Activated naive CD8-positive, alpha-beta T cell treated with anti-CD3 and anti-CD28 coated beads for 36 hours (primary cell): ENCODE data around the gene RNU6-9. TPM values are rescaled to one million over a fixed set of nuclear protein-coding genes. Genes with fewer than 3 reads are reported as not detected.
A peak's percentile ranks its signal among the peaks of the same experiment; 100 is the strongest.
"Not testable (repeated sequence)": the region's sequence is repeated elsewhere in the genome, so short reads cannot be mapped to it uniquely, and the experiment has no call there.

Experiments
- DNase-seq: peaks from one replicate; pipeline ENCODE4 v3.0.0; 2021
- H3K27ac Mint-ChIP-seq: one replicate; pipeline ENCODE4 v1.8.0; 2022; ENCODE audit warnings: mild to moderate bottlenecking, moderate library complexity, mixed read lengths
- H3K27me3 Mint-ChIP-seq: one replicate; pipeline ENCODE4 v1.8.0; 2022; ENCODE audit warnings: mild to moderate bottlenecking, mixed read lengths
- H3K36me3 Mint-ChIP-seq: one replicate; pipeline ENCODE4 v1.8.0; 2021; ENCODE audit warnings: mild to moderate bottlenecking, mixed read lengths
- H3K4me1 Mint-ChIP-seq: one replicate; pipeline ENCODE4 v1.8.0; 2021; ENCODE audit warnings: mixed read lengths
- H3K4me3 Mint-ChIP-seq: one replicate; pipeline ENCODE4 v1.8.0; 2022; ENCODE audit warnings: mild to moderate bottlenecking, moderate library complexity, mixed read lengths
- H3K9me3 Mint-ChIP-seq: one replicate; pipeline ENCODE4 v1.8.0; 2022; ENCODE audit warnings: mixed read lengths
- total RNA-seq, 2 experiments: library from RNA; stranded (reverse); gene quantifications; one replicate each; pipeline ENCODE4 v1.2.3, GENCODE V29; 2021

Gene RNU6-9
- total RNA-seq, 2 experiments from 2014 or later, result not detected

DNA sequence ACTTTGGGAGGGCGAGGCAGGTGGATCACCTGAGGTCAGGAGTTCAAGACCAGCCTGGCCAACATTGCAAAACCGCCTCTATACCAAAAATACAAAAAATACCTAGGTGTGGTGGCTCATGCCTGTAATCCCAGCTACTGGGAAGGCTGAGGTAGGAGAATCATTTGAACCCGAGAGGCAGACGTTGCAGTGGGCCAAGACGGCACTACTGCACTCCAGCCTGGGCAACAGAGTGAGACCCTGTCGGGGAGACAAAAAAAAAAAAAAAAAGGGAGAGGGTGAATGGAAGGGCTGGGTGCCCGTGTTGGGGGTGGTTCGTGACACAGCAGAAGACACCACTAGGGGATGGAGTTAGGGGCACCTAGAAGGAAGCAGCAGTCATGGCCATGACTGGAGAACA, 23.0 kb upstream of the RNU6-9 start:
- no peak overlapping the region for H3K27ac Mint-ChIP-seq
- no peaks in the 10 kb centered on the region for H3K9me3 Mint-ChIP-seq
- H3K4me1 Mint-ChIP-seq, result peaks cover 9% of the 10 kb centered on the region
- peaks cover 3% of the 10 kb centered on the region for H3K36me3 Mint-ChIP-seq
- H3K27me3 Mint-ChIP-seq, result no peaks in the 10 kb centered on the region
- peak overlapping the region; percentile 18 for H3K4me3 Mint-ChIP-seq
- DNase-seq, result no peak

DNA sequence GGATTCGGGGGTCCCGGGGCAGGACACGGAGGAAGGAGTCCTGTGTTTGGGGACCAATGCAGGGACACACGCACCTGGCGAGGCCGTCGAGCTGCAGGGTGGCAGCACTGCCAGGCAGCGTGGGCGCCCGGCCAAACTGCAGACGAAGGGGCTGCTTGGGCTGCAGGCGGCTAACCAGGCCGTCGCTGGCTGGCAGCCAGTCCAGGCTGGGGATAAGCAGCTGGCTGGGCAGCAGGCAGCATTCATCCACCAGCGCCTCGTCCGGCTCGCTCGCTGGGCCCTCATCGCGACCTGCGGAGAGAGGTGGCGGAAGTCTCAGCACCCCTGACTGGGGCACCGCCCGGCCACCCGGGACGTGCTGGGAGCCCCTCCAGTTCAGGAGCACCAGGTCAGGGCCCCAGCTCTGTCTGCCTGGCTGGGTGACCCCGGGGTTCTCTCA, 22.3 kb upstream of the RNU6-9 start:
- no peak for DNase-seq
- no peak overlapping the region for H3K27ac Mint-ChIP-seq
- H3K4me3 Mint-ChIP-seq, result no peak overlapping the region
- peaks cover 3% of the 10 kb centered on the region for H3K36me3 Mint-ChIP-seq
- H3K4me1 Mint-ChIP-seq, result peaks cover 9% of the 10 kb centered on the region
- H3K27me3 Mint-ChIP-seq, result no peaks in the 10 kb centered on the region
- no peaks in the 10 kb centered on the region for H3K9me3 Mint-ChIP-seq

DNA sequence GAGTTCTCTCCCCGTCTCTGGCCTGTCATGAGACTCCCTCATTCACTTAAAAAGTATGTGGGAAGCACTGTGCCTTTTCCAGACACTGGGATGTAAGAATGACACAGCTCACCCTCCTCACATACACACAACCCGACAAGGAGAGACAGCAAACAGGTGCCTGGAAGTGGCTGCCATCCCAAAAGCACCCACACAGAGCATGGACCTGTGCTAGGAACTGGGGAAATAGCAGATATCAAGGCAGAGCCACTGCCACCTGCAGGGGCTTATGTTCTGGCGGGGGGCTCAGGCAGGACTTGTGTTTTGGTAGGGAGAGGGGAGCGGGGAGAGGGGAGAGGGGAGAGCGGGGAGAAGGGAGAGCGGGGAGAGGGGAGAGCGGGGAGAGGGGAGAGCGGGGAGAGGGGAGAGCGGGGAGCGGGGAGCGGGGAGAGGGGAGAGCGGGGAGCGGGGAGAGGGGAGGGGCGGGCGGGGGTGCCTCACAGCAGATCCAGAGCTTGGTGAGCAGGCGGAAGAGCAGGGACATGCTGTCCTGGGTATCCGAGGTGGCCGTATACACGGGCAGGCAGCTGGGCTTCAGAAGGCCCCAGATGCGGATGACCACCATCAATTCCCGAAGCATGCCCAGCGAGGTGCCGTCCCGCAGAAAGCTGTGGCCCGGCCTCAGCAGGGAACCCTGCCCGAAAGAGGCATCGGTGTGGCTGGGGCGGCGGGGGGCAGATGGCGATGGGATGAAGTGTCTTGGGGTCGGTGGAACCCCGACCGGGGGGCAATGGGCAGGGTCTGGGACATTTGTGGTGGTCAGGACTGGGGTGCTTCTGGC, 21.6 kb upstream of the RNU6-9 start:
- H3K27ac Mint-ChIP-seq, result no peak overlapping the region
- no peak for DNase-seq
- H3K27me3 Mint-ChIP-seq, result no peaks in the 10 kb centered on the region
- no peaks in the 10 kb centered on the region for H3K9me3 Mint-ChIP-seq
- H3K4me3 Mint-ChIP-seq, result peak overlapping the region; percentile 29
- H3K4me1 Mint-ChIP-seq, result peaks cover 9% of the 10 kb centered on the region
- peaks cover 3% of the 10 kb centered on the region for H3K36me3 Mint-ChIP-seq

DNA sequence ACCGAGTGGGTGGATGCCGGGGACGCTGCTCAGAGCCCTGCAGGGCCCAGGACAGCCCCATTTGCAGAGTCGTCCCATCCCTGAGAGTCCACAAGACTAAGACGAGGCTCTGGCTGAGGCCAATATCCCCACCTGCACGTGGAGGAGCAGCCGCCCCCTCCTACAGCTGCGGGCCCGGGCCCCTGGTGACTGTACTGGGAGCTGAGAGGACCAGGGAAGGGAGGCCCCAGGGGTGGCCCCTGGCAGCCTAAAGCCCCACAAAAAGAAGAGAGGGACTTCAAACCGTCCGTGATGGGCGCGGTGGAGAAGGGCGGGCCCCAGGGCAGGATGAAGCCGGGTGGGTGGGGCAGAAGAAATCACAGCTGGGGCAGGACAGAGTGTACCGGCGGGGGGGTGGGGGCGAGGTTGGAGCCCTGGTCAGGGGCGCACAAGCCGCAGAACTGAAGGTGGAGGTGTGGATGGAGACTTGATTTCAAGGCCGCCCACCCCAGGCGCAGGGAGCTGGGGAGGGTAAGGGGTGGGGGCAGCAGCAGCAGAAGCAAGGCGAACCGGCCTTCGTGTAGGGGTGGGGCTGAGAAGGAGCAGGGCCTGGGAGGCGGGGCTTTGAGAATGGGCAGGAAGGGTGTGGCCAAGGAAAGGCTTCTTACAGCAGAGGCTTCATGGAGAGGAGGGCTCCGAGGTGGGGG, 20.9 kb upstream of the RNU6-9 start:
- H3K4me3 Mint-ChIP-seq, result peak overlapping the region; percentile 45
- peaks cover 3% of the 10 kb centered on the region for H3K36me3 Mint-ChIP-seq
- H3K4me1 Mint-ChIP-seq, result peaks cover 9% of the 10 kb centered on the region
- peak; percentile 86 for DNase-seq
- H3K9me3 Mint-ChIP-seq, result no peaks in the 10 kb centered on the region
- peak overlapping the region; percentile 48 for H3K27ac Mint-ChIP-seq
- no peaks in the 10 kb centered on the region for H3K27me3 Mint-ChIP-seq

DNA sequence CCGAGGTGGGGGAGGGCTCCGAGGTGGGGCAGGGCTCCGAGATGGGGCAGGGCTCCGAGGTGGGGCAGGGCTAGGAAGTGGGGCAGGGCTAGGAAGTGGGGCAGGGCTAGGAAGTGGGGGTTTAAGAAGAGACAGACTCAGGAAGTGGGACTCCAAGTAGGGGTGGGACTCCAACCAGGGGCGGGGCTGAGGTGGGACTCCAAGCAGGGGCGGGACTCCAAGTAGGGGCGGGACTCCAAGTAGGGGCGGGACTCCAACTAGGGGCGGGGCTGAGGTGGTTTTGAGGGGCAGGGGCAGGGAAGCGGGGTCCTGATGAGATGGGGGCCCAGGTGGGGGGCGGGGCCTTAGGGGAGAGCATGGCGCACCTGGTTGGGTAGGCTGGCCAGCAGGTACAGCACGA, 20.2 kb upstream of the RNU6-9 start:
- H3K4me1 Mint-ChIP-seq, result peaks cover 9% of the 10 kb centered on the region
- H3K36me3 Mint-ChIP-seq, result peaks cover 3% of the 10 kb centered on the region
- no peak overlapping the region for H3K27ac Mint-ChIP-seq
- no peak overlapping the region for H3K4me3 Mint-ChIP-seq
- DNase-seq, result peak; percentile 60
- no peaks in the 10 kb centered on the region for H3K9me3 Mint-ChIP-seq
- H3K27me3 Mint-ChIP-seq, result no peaks in the 10 kb centered on the region

DNA sequence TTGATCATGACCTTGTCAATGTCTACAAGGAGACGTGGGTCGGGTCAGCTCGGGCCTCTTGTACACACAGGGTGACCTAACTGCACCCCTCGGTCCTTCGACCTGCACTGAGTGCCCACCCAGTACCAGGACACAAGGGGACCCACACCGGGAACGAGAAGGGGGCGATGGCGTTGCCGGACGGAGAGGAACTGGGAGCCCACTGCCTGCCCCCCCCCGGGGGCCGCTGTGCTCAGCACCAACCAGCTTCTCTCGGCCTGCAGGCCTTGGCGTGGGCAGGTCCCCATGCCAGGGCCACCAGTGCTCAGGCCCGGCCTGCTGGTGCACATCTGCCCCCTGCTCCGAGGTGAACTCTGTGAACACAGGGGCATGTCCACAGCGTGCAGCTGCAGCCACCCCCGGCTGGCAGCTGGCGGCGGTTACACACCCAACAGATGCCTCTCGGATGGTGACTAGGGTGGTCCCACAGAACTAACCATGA, 19.7 kb upstream of the RNU6-9 start:
- no peaks in the 10 kb centered on the region for H3K9me3 Mint-ChIP-seq
- peaks cover 9% of the 10 kb centered on the region for H3K4me1 Mint-ChIP-seq
- H3K36me3 Mint-ChIP-seq, result peaks cover 3% of the 10 kb centered on the region
- no peak overlapping the region for H3K4me3 Mint-ChIP-seq
- no peak for DNase-seq
- H3K27me3 Mint-ChIP-seq, result no peaks in the 10 kb centered on the region
- H3K27ac Mint-ChIP-seq, result no peak overlapping the region

DNA sequence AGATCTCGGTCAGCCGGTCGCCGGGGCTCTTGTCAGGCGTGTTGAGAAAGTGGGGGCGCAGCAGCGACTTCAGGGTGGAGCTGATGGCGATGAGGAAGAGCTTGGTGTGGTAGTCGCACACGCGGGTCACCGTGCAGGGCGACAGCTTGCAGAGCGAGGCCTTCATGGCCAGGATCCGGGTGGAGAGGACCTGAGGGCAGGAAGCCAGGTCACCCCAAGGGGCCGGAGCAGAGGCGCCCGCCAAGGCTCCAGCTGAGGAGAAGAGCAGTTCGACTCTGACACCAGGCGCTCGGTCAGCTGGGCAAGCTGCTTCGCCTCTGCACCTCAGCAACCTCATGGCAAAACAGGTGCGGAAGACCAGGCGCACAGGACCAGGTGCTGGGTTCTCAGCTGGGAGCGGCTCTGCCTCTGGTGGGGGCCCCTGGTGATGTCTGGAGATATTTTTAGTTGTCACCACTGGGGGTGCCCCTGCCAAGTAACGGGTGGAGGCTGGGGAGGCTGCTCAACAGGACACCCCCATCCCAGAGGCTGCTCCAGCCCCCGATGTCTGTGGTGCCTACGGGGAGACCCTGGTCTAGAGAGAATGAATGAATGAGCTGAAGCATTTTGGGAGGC, 17.9 kb upstream of the RNU6-9 start:
- H3K27ac Mint-ChIP-seq, result no peak overlapping the region
- peaks cover under 1% of the 10 kb centered on the region for H3K36me3 Mint-ChIP-seq
- no peaks in the 10 kb centered on the region for H3K9me3 Mint-ChIP-seq
- peaks cover 9% of the 10 kb centered on the region for H3K4me1 Mint-ChIP-seq
- H3K27me3 Mint-ChIP-seq, result no peaks in the 10 kb centered on the region
- DNase-seq, result no peak
- H3K4me3 Mint-ChIP-seq, result no peak overlapping the region

DNA sequence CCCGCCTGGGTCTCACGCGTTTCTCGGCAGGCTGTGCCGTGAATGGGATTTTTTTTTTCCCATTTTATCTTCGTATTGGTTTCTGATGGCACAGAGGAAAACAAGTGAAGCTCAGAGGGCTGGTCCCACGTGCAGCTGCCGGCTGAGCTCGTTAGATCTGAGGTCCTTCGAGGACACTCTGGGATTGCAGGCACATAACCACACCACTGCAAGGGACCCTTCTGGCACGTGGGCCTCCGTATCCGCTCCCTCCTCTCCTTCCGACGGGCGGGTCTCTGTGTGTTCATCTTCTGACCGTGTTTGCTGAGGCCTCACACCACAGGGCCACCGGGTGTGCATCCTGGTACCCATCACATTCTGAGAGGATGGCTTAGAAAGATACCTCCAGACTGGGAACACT, 17.2 kb upstream of the RNU6-9 start:
- H3K27me3 Mint-ChIP-seq, result no peaks in the 10 kb centered on the region
- no peaks in the 10 kb centered on the region for H3K9me3 Mint-ChIP-seq
- H3K4me1 Mint-ChIP-seq, result peaks cover 9% of the 10 kb centered on the region
- H3K4me3 Mint-ChIP-seq, result no peak overlapping the region
- H3K27ac Mint-ChIP-seq, result no peak overlapping the region
- no peak for DNase-seq
- no peaks in the 10 kb centered on the region for H3K36me3 Mint-ChIP-seq

DNA sequence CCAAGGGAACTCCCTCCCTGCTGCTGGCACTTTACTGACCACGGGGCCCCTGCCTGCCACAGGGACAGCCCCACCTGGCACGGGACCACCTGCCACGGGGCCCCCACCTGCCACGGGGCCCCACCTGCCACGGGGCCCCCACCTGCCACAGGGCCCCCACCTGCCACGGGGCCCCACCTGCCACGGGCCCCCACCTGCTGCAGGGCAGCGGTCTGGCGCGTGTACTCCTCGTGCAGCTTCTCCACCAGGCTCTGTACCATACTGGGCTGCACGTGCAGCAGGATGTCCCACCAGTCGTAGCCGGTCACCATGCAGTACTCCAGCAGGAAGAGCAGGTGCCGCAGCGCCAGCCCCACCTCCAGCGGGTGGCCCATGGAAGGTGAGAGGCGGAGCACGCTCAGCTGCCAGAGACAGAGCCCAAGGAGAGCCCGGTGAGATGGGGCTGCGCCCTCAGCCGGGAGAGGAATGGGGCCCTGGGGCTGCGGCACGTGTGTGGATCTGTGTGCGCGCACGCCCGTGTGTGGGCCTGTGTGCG, 16.4 kb upstream of the RNU6-9 start:
- Mint-ChIP-seq H3K4me3 (no peak overlapping the region), H3K27ac (no peak overlapping the region), H3K27me3 (no peaks in the 10 kb centered on the region), H3K9me3 (no peaks in the 10 kb centered on the region), H3K4me1 (peaks cover 8% of the 10 kb centered on the region), H3K36me3 (no peaks in the 10 kb centered on the region)
- DNase-seq, result no peak

DNA sequence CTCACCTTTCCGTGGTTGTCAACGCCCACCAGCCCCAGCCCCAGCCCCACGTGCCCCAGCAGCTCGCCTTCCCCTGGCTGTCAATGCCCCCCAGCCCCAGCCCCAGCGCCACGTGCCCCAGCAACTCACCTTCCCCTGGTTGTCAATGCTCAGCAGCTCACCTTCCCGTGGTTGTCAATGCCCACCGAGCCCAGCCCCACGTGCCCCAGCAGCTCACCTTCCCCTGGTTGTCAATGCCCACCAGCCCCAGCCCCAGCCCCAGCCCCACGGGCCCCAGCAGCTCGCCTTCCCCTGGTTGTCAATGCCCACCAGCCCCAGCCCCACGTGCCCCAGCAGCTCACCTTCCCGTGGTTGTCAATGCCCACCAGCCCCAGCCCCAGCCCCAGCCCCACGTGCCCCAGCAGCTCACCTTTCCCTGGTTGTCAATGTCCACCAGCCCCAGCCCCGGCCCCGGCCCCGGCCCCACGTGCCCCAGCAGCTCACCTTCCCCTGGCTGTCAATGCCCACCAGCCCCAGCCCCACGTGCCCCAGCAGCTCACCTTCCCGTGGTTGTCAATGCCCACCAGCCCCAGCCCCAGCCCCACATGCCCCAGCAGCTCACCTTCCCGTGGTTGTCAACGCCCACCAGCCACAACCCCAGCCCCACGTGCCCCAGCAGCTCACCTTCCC, 15.2 kb upstream of the RNU6-9 start:
- not testable (repeated sequence) for H3K27ac Mint-ChIP-seq, H3K4me3 Mint-ChIP-seq, H3K27me3 Mint-ChIP-seq, H3K36me3 Mint-ChIP-seq, DNase-seq, H3K4me1 Mint-ChIP-seq, H3K9me3 Mint-ChIP-seq

DNA sequence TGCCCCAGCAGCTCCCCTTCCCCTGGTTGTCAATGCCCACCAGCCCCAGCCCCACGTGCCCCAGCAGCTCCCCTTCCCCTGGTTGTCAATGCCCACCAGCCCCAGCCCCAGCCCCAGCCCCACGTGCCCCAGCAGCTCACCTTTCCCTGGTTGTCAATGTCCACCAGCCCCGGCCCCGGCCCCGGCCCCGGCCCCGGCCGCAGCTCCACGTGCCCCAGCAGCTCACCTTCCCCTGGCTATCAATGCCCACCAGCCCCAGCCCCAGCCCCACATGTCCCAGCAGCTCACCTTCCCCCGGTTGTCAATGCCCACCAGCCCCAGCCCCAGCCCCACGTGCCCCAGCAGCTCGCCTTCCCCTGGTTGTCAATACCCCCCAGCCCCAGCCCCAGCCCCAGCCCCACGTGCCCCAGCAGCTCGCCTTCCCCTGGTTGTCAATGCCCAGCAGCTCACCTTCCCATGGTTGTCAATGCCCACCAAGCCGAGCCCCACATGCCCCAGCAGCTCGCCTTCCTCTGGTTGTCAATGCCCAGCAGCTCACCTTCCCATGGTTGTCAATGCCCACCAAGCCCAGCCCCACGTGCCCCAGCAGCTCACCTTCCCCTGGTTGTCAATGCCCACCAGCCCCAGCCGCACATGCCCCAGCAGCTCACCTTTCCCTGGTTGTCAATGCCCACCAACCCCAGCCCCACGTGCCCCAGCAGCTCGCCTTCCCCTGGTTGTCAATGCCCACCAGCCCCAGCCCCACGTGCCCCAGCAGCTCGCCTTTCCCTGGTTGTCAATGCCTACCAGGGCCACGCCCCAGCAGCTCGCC, 14.3 kb upstream of the RNU6-9 start:
- H3K27me3 Mint-ChIP-seq, H3K4me1 Mint-ChIP-seq, DNase-seq, H3K36me3 Mint-ChIP-seq, H3K27ac Mint-ChIP-seq, H3K9me3 Mint-ChIP-seq, H3K4me3 Mint-ChIP-seq: not testable (repeated sequence)

DNA sequence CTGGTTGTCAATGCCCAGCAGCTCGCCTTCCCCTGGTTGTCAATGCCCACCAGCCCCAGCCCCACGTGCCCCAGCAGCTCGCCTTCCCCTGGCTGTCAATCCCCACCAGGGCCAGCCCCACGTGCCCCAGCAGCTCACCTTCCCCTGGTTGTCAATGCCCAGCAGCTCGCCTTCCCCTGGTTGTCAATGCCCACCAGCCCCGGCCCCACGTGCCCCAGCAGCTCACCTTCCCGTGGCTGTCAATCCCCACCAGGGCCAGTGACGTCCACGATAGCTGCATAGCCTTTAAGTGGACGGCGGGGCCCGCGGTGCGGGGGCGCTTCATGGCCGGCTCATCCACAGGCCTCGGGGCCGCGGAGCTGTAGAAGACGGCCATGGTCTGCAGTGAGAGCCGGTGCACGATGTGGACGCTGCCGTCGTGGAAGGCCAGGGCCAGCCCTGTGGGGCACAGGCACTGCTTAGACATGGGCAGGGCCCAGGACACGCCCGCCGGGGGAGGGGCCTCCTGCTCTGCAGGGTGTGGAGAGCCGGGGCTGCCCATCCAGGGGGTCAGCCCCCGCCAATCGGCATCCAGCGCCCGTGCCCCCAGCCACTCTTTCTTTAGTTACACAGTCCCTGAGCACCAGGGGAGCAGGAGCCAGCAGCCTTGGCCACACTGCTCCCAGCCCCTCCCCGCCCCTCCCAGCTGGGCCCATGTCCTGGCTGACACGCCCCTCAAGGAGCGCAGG, 13.4 kb upstream of the RNU6-9 start:
- Mint-ChIP-seq H3K27ac (no peak overlapping the region), H3K9me3 (no peaks in the 10 kb centered on the region), H3K4me1 (no peaks in the 10 kb centered on the region), H3K27me3 (no peaks in the 10 kb centered on the region), H3K4me3 (no peak overlapping the region), H3K36me3 (no peaks in the 10 kb centered on the region)
- DNase-seq, result no peak

DNA sequence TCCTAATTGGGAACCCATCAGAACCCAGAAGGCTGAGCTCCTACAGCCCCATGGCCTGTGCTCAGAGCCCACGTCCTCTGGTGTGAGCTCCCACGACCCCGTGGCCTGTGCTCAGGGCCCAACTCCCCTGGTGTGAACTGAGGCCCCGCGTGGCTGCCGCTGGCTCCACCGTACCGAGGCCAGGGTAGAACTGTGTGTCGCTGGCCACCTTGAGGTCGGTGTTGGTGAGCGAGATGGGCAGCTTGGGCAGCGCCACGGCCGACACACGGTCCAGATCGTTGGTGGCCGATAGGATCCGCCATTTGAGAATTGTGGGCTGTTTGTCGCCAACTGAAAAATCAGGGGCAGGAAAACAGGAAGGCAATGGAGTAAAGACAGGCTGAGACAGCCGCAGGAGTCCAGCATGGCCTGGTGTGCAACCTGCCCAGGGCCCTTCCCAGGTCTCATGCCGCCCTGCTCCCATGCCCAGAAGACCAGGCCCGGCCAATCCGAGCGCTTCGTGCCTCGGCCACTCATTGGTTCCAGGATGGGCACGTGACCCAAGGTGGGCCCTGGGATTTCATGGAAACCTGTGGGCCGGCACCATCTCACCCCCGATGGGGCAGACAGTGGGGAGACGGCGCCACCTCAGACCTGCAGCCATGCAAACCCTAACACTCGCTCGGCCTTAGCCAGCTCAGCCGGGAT, 11.8 kb upstream of the RNU6-9 start:
- Mint-ChIP-seq H3K4me3 (no peak overlapping the region), H3K27me3 (no peaks in the 10 kb centered on the region), H3K27ac (no peak overlapping the region), H3K4me1 (no peaks in the 10 kb centered on the region), H3K36me3 (no peaks in the 10 kb centered on the region), H3K9me3 (no peaks in the 10 kb centered on the region)
- no peak for DNase-seq
